ENCODE measurements around the gene ACTRT2. TPM values are rescaled to one million over a fixed set of nuclear protein-coding genes. Genes with fewer than 3 reads are reported as not detected.

Gene ACTRT2
- total RNA-seq, 1 donor from 2014 or later: not detected

- Histone ChIP-seq H3K36me3 (no peaks in the 10 kb centered on the region), H3K27ac (replicated peaks) (no peak overlapping the region), H3K4me1 (no peaks in the 10 kb centered on the region), H3K4me3 (no peak overlapping the region), H3K9me3 (replicated peaks) (no peaks in the 10 kb centered on the region), H3K27me3 (ENCODE audit: low read depth) (peaks cover 78% of the 10 kb centered on the region)
- intact Hi-C loops (cut with micrococcal nuclease): no loop called here
- DNase-seq: no peak
- TF ChIP-seq CTCF (IDR thresholded peaks at IDR 0.05; ENCODE audit: borderline replicate concordance): no peak
Observed at GRCh38 chr1:3031401-3032221, 10.3 kb downstream of the ACTRT2 start.

GRCh38 chr1:3032371-3033039 is 11.2 kb downstream of the ACTRT2 start:
- no peaks in the 10 kb centered on the region for H3K36me3 ChIP-seq
- DNase-seq: no peak
- no peak overlapping the region for H3K4me3 ChIP-seq
- H3K9me3 ChIP-seq (replicated peaks): no peaks in the 10 kb centered on the region
- H3K27me3 ChIP-seq (ENCODE audit: low read depth): peaks cover 85% of the 10 kb centered on the region
- TF ChIP-seq CTCF (IDR thresholded peaks at IDR 0.05; ENCODE audit: borderline replicate concordance): no peak
- intact Hi-C loops (cut with micrococcal nuclease): no loop called here
- no peaks in the 10 kb centered on the region for H3K4me1 ChIP-seq
- H3K27ac ChIP-seq (replicated peaks): no peak overlapping the region

DNA sequence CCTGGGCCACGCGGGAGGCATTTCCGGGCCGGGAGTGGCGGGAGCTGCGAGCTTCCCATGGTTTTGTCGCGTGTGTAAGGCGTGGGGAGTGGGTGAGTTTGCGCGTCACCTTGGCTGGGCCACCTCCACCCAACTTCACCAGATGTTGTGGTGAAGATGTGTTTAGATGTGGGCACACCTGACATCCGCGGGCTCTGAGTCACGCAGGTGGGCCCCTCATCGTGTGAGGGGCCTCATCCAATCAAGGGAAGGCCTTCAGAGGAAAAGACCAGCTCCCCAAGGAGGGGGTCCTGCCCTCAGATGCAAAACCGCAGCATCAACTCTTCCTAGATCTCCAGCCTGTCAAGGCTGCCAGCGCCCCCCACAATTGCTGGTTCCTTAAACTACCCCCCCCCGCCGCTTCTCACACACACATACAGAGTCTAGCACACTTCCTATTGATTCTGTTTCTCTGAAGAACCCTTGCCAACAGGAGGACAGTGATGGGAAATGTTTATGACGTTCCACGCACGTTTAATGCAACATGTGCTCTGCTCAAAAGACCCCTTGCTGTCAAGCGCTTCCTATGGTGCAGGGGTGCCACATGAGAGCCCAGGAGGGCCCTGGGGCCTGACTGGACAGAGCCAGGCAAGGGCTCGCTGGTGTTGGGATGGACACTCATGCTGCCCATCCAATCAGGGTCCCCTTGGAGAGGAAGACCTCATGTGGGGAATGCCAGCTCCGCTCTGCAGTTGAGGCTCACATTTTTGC is 11.9 kb downstream of the ACTRT2 start:
- DNase-seq: no peak
- intact Hi-C loops (cut with micrococcal nuclease): no loop called here

GRCh38 chr1:3033790-3034090 is 12.5 kb downstream of the ACTRT2 start:
- H3K27ac ChIP-seq (replicated peaks): no peak overlapping the region
- no peaks in the 10 kb centered on the region for H3K36me3 ChIP-seq
- TF ChIP-seq CTCF (IDR thresholded peaks at IDR 0.05; ENCODE audit: borderline replicate concordance): no peak
- intact Hi-C loops (cut with micrococcal nuclease): no loop called here
- no peak overlapping the region for H3K4me3 ChIP-seq
- no peaks in the 10 kb centered on the region for H3K4me1 ChIP-seq
- no peak for DNase-seq
- H3K27me3 ChIP-seq (ENCODE audit: low read depth): peaks cover 85% of the 10 kb centered on the region
- H3K9me3 ChIP-seq (replicated peaks): no peaks in the 10 kb centered on the region

More for the DNA sequence above, 11.9 kb downstream of the ACTRT2 start:
- peaks cover 85% of the 10 kb centered on the region for H3K27me3 ChIP-seq (ENCODE audit: low read depth)
- no peaks in the 10 kb centered on the region for H3K4me1 ChIP-seq
- H3K27ac ChIP-seq (replicated peaks): no peak overlapping the region
- no peak for TF ChIP-seq CTCF (IDR thresholded peaks at IDR 0.05; ENCODE audit: borderline replicate concordance)
- H3K36me3 ChIP-seq: no peaks in the 10 kb centered on the region
- no peak overlapping the region for H3K4me3 ChIP-seq
- H3K9me3 ChIP-seq (replicated peaks): no peaks in the 10 kb centered on the region

DNA sequence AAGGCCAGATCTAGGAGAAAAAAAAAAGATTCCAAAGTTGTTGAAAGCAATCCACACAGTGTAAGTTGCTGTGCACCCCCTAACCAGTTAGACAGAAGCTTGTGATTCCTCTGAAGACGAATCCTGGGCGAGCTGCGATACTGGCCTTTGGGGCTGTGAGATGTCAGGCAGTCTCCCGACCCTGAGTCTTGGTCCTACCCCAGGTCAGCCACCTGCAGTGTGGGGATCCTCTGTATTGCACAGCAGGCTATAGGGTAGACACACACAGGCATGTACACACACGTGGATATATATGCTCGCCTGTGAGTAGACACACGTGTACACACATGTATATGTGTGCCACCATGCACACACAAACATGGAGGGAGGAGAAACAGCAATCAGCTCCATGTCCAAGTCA is 12.9 kb downstream of the ACTRT2 start:
- no peaks in the 10 kb centered on the region for H3K9me3 ChIP-seq (replicated peaks)
- H3K36me3 ChIP-seq: no peaks in the 10 kb centered on the region
- H3K27me3 ChIP-seq (ENCODE audit: low read depth): peaks cover 85% of the 10 kb centered on the region
- H3K4me3 ChIP-seq: no peak overlapping the region
- intact Hi-C loops (cut with micrococcal nuclease): no loop called here
- DNase-seq: no peak
- no peak overlapping the region for H3K27ac ChIP-seq (replicated peaks)
- TF ChIP-seq CTCF (IDR thresholded peaks at IDR 0.05; ENCODE audit: borderline replicate concordance): no peak
- no peaks in the 10 kb centered on the region for H3K4me1 ChIP-seq

Measured in left ventricle myocardium inferior (tissue), 1 donor.